Immature natural killer cell (primary cell): ENCODE data around the gene RIMBP2. TPM values are rescaled to one million over a fixed set of nuclear protein-coding genes. Genes with fewer than 3 reads are reported as not detected.
"Not testable (repeated sequence)": the region's sequence is repeated elsewhere in the genome, so short reads cannot be mapped to it uniquely, and the experiment has no call there.

Experiments used
- DNase-seq, 3 donors: peaks; one replicate each; pipeline ENCODE4 v3.0.0; 2022; ENCODE audit warnings: mixed read lengths in 1 of 3
- H3K27ac Mint-ChIP-seq, 6 donors: one replicate each; pipeline ENCODE4 v1.8.0; 2020; ENCODE audit warnings: mixed read lengths in 6 of 6, mild to moderate bottlenecking in 5 of 6, inconsistent platforms in 4 of 6, moderate library complexity in 3 of 6
- H3K27me3 Mint-ChIP-seq, 3 donors: one replicate each; pipeline ENCODE4 v1.8.0; 2020 to 2021; ENCODE audit warnings: low read depth in 3 of 3, mild to moderate bottlenecking in 3 of 3, mixed read lengths in 3 of 3, moderate library complexity in 3 of 3, inconsistent platforms in 1 of 3
- H3K36me3 Mint-ChIP-seq, 3 donors: one replicate each; pipeline ENCODE4 v1.8.0; 2020; ENCODE audit warnings: mixed read lengths in 3 of 3, inconsistent platforms in 2 of 3, mild to moderate bottlenecking in 2 of 3
- H3K4me1 Mint-ChIP-seq, 2 donors: one replicate each; pipeline ENCODE4 v1.8.0; 2020; ENCODE audit warnings: inconsistent platforms in 2 of 2, mild to moderate bottlenecking in 2 of 2, mixed read lengths in 2 of 2, moderate library complexity in 1 of 2
- H3K4me3 Mint-ChIP-seq, 5 donors: one replicate each; pipeline ENCODE4 v1.8.0; 2020; ENCODE audit warnings: mild to moderate bottlenecking in 5 of 5, mixed read lengths in 5 of 5, inconsistent platforms in 3 of 5, moderate library complexity in 3 of 5
- H3K9me3 Mint-ChIP-seq, 6 donors: one replicate each; pipeline ENCODE4 v1.8.0; 2020; ENCODE audit warnings: mild to moderate bottlenecking in 6 of 6, mixed read lengths in 6 of 6, inconsistent platforms in 4 of 6, moderate library complexity in 3 of 6
- polyA plus RNA-seq, 3 donors: library from polyadenylated mRNA; unstranded; fragments of 300-500 nt; fragmentation: Illumina TruSeq; gene quantifications; one replicate each; pipeline ENCODE4 v1.2.3, GENCODE V29; 2021

The RIMBP2 gene
- polyA plus RNA-seq, 3 donors from 2014 or later = not detected

GRCh38 chr12:130587966-130588365 is 128.1 kb downstream of the RIMBP2 start:
- no peaks in the 10 kb centered on the region for H3K4me1 Mint-ChIP-seq
- DNase-seq = no peak
- H3K27ac Mint-ChIP-seq = no peak overlapping the region
- H3K9me3 Mint-ChIP-seq = peaks cover 0 to 11% (median 0%) of the 10 kb centered on the region in 6 donors
- H3K27me3 Mint-ChIP-seq = peaks cover 0 to 5% (median 2%) of the 10 kb centered on the region in 3 donors
- H3K36me3 Mint-ChIP-seq = no peaks in the 10 kb centered on the region
- H3K4me3 Mint-ChIP-seq = no peak overlapping the region

- H3K4me1 Mint-ChIP-seq, H3K27me3 Mint-ChIP-seq, DNase-seq, H3K36me3 Mint-ChIP-seq, H3K4me3 Mint-ChIP-seq, H3K27ac Mint-ChIP-seq: not testable (repeated sequence)
- H3K9me3 Mint-ChIP-seq = peaks cover 0 to 11% (median under 1%) of the 10 kb centered on the region in 6 donors
Measured at GRCh38 chr12:130584475-130584874, 131.6 kb downstream of the RIMBP2 start.

GRCh38 chr12:130583800-130584199 is 132.3 kb downstream of the RIMBP2 start:
- peaks cover 0 to 11% (median under 1%) of the 10 kb centered on the region in 6 donors for H3K9me3 Mint-ChIP-seq

GRCh38 chr12:130583317-130583716 is 132.8 kb downstream of the RIMBP2 start:
- Mint-ChIP-seq H3K27ac (no peak overlapping the region), H3K9me3 (peaks cover 0 to 11% (median under 1%) of the 10 kb centered on the region in 6 donors), H3K27me3 (peaks cover 0 to 3% (median 2%) of the 10 kb centered on the region in 3 donors), H3K4me3 (no peak overlapping the region), H3K36me3 (no peaks in the 10 kb centered on the region), H3K4me1 (no peaks in the 10 kb centered on the region)
- DNase-seq = no peak

More at GRCh38 chr12:130583800-130584199, 132.3 kb downstream of the RIMBP2 start:
- Mint-ChIP-seq H3K36me3 (no peaks in the 10 kb centered on the region), H3K4me1 (no peaks in the 10 kb centered on the region), H3K27ac (no peak overlapping the region), H3K27me3 (peaks cover 0 to 2% (median 2%) of the 10 kb centered on the region in 3 donors), H3K4me3 (no peak overlapping the region)
- DNase-seq = no peak

- no peaks in the 10 kb centered on the region for H3K36me3 Mint-ChIP-seq
- H3K4me3 Mint-ChIP-seq = no peak overlapping the region
Measured at GRCh38 chr12:130582286-130582685, 133.8 kb downstream of the RIMBP2 start.

GRCh38 chr12:130581782-130582181 is 134.3 kb downstream of the RIMBP2 start:
- Mint-ChIP-seq H3K4me3 (no peak overlapping the region), H3K27ac (no peak overlapping the region), H3K27me3 (peaks cover 0 to 5% (median 0%) of the 10 kb centered on the region in 3 donors), H3K36me3 (no peaks in the 10 kb centered on the region), H3K4me1 (no peaks in the 10 kb centered on the region), H3K9me3 (peaks cover 0 to 6% (median 0%) of the 10 kb centered on the region in 6 donors)
- no peak for DNase-seq

More at GRCh38 chr12:130582286-130582685, 133.8 kb downstream of the RIMBP2 start:
- Mint-ChIP-seq H3K4me1 (no peaks in the 10 kb centered on the region), H3K27me3 (peaks cover 0 to 5% (median 0%) of the 10 kb centered on the region in 3 donors), H3K9me3 (peaks cover 0 to 6% (median 0%) of the 10 kb centered on the region in 6 donors), H3K27ac (no peak overlapping the region)
- DNase-seq = no peak

GRCh38 chr12:130579231-130579630 is 136.9 kb downstream of the RIMBP2 start:
- Mint-ChIP-seq H3K36me3 (no peaks in the 10 kb centered on the region), H3K4me1 (no peaks in the 10 kb centered on the region), H3K27ac (no peak overlapping the region), H3K9me3 (peaks cover 0 to 2% (median 0%) of the 10 kb centered on the region in 6 donors), H3K27me3 (peaks cover 0 to 5% (median 2%) of the 10 kb centered on the region in 3 donors), H3K4me3 (no peak overlapping the region)
- no peak for DNase-seq

GRCh38 chr12:130577351-130577750 is 138.7 kb downstream of the RIMBP2 start:
- Mint-ChIP-seq H3K27me3 (peaks cover 0 to 5% (median 2%) of the 10 kb centered on the region in 3 donors), H3K36me3 (no peaks in the 10 kb centered on the region), H3K4me1 (no peaks in the 10 kb centered on the region), H3K9me3 (peaks cover 0 to 2% (median 0%) of the 10 kb centered on the region in 6 donors), H3K4me3 (no peak overlapping the region), H3K27ac (no peak overlapping the region)
- DNase-seq = no peak

GRCh38 chr12:130576371-130576816 is 139.7 kb downstream of the RIMBP2 start:
- Mint-ChIP-seq H3K36me3 (no peaks in the 10 kb centered on the region), H3K4me3 (no peak overlapping the region), H3K9me3 (no peaks in the 10 kb centered on the region), H3K27ac (no peak overlapping the region), H3K4me1 (no peaks in the 10 kb centered on the region), H3K27me3 (peaks cover 0 to 5% (median 2%) of the 10 kb centered on the region in 3 donors)
- no peak for DNase-seq

- Mint-ChIP-seq H3K9me3 (no peaks in the 10 kb centered on the region), H3K4me1 (no peaks in the 10 kb centered on the region), H3K36me3 (no peaks in the 10 kb centered on the region), H3K27me3 (peaks cover 0 to 5% (median 2%) of the 10 kb centered on the region in 3 donors), H3K4me3 (no peak overlapping the region), H3K27ac (no peak overlapping the region)
- DNase-seq = no peak
Measured at GRCh38 chr12:130574402-130574801, 141.7 kb downstream of the RIMBP2 start.

GRCh38 chr12:130573766-130574165 is 142.3 kb downstream of the RIMBP2 start:
- Mint-ChIP-seq H3K4me3 (no peak overlapping the region), H3K9me3 (no peaks in the 10 kb centered on the region), H3K27ac (no peak overlapping the region), H3K27me3 (peaks cover 0 to 4% (median 2%) of the 10 kb centered on the region in 3 donors), H3K36me3 (no peaks in the 10 kb centered on the region), H3K4me1 (no peaks in the 10 kb centered on the region)
- no peak for DNase-seq

- Mint-ChIP-seq H3K27me3 (peaks cover 0 to 2% (median 2%) of the 10 kb centered on the region in 3 donors), H3K27ac (no peak overlapping the region), H3K36me3 (no peaks in the 10 kb centered on the region), H3K4me3 (no peak overlapping the region), H3K4me1 (no peaks in the 10 kb centered on the region), H3K9me3 (no peaks in the 10 kb centered on the region)
- DNase-seq = no peak
Measured at GRCh38 chr12:130573235-130573634, 142.9 kb downstream of the RIMBP2 start.

GRCh38 chr12:130572553-130572952 is 143.5 kb downstream of the RIMBP2 start:
- Mint-ChIP-seq H3K4me3 (no peak overlapping the region), H3K27ac (no peak overlapping the region), H3K27me3 (peaks cover 0 to 2% (median 1%) of the 10 kb centered on the region in 3 donors), H3K9me3 (no peaks in the 10 kb centered on the region), H3K4me1 (no peaks in the 10 kb centered on the region), H3K36me3 (no peaks in the 10 kb centered on the region)
- DNase-seq = no peak

- Mint-ChIP-seq H3K27ac (no peak overlapping the region), H3K9me3 (peaks cover 0 to 1% (median 0%) of the 10 kb centered on the region in 6 donors), H3K4me1 (no peaks in the 10 kb centered on the region), H3K36me3 (no peaks in the 10 kb centered on the region), H3K4me3 (no peak overlapping the region), H3K27me3 (peaks cover 0 to 2% (median 1%) of the 10 kb centered on the region in 3 donors)
- no peak for DNase-seq
Measured at GRCh38 chr12:130571734-130572133, 144.4 kb downstream of the RIMBP2 start.

GRCh38 chr12:130571089-130571488 is 145.0 kb downstream of the RIMBP2 start:
- Mint-ChIP-seq H3K4me3 (no peak overlapping the region), H3K27me3 (peaks cover 0 to 2% (median 1%) of the 10 kb centered on the region in 3 donors), H3K4me1 (no peaks in the 10 kb centered on the region), H3K36me3 (no peaks in the 10 kb centered on the region), H3K27ac (no peak overlapping the region), H3K9me3 (peaks cover 0 to 1% (median 0%) of the 10 kb centered on the region in 6 donors)
- DNase-seq = no peak
